Measurements from ENCODE around the gene RETREG1.

The RETREG1 gene

GRCh38 chr5:16586556-16586955 lies 30.2 kb downstream of the RETREG1 start:
- Histone ChIP-seq H3K4ac (ENCODE audit: low read depth, low read length) (no peak overlapping the region), H2BK5ac (ENCODE audit: low read length) (no peak overlapping the region), H2BK15ac (replicated peaks; ENCODE audit: low read depth) (no peak overlapping the region), H3K4me3 (ENCODE audit: low read length) (no peak overlapping the region), H3K56ac (ENCODE audit: low read length) (no peak overlapping the region), H3K4me1 (ENCODE audit: control insufficient read depth, low read depth, low read length) (peaks cover 3% of the 10 kb centered on the region), H3K27me3 (ENCODE audit: insufficient read depth, low read length, poor library complexity) (no peaks in the 10 kb centered on the region), H3K18ac (ENCODE audit: low read length) (no peak overlapping the region), H3K4me2 (ENCODE audit: low read length) (no peak overlapping the region), H2AK5ac (ENCODE audit: low read length) (no peak overlapping the region), H3K27ac (ENCODE audit: low read depth, low read length) (no peak overlapping the region), H2BK120ac (ENCODE audit: low read depth, low read length) (no peak overlapping the region), H3K36me3 (ENCODE audit: control insufficient read depth, insufficient read depth, low read length) (no peaks in the 10 kb centered on the region), H3K23ac (ENCODE audit: low read length) (no peak overlapping the region), H4K8ac (ENCODE audit: low read depth, low read length) (no peak overlapping the region), H3K79me2 (ENCODE audit: control insufficient read depth, insufficient read depth, low read length) (no peaks in the 10 kb centered on the region), H3K9ac (ENCODE audit: low read length) (no peak overlapping the region), H3K79me1 (ENCODE audit: low read length) (no peaks in the 10 kb centered on the region), H4K5ac (ENCODE audit: low read length) (no peak overlapping the region)
- WGBS (ENCODE audit: extremely low coverage, insufficient coverage, low lambda C conversion rate): no CpG with 5 or more reads among the region's 3 CpGs
- DNase-seq: no peak

- H3K79me2 ChIP-seq (ENCODE audit: control insufficient read depth, insufficient read depth, low read length): no peaks in the 10 kb centered on the region
- H3K18ac ChIP-seq (ENCODE audit: low read length): no peak overlapping the region
- H2BK5ac ChIP-seq (ENCODE audit: low read length): no peak overlapping the region
- no peak overlapping the region for H3K56ac ChIP-seq (ENCODE audit: low read length)
- no peak overlapping the region for H3K4me3 ChIP-seq (ENCODE audit: low read length)
- H2AK5ac ChIP-seq (ENCODE audit: low read length): no peak overlapping the region
- no peak overlapping the region for H2BK15ac ChIP-seq (replicated peaks; ENCODE audit: low read depth)
- no peak overlapping the region for H4K5ac ChIP-seq (ENCODE audit: low read length)
- no peak overlapping the region for H3K4ac ChIP-seq (ENCODE audit: low read depth, low read length)
- H3K27ac ChIP-seq (ENCODE audit: low read depth, low read length): no peak overlapping the region
- H3K9ac ChIP-seq (ENCODE audit: low read length): no peak overlapping the region
- H2BK120ac ChIP-seq (ENCODE audit: low read depth, low read length): no peak overlapping the region
- no peaks in the 10 kb centered on the region for H3K79me1 ChIP-seq (ENCODE audit: low read length)
- peak; percentile 59 for DNase-seq
- no peak overlapping the region for H3K4me2 ChIP-seq (ENCODE audit: low read length)
- H3K36me3 ChIP-seq (ENCODE audit: control insufficient read depth, insufficient read depth, low read length): no peaks in the 10 kb centered on the region
- WGBS (ENCODE audit: extremely low coverage, insufficient coverage, low lambda C conversion rate): no CpG with 5 or more reads among the region's 4 CpGs
- H4K8ac ChIP-seq (ENCODE audit: low read depth, low read length): no peak overlapping the region
- peaks cover 3% of the 10 kb centered on the region for H3K4me1 ChIP-seq (ENCODE audit: control insufficient read depth, low read depth, low read length)
- H3K23ac ChIP-seq (ENCODE audit: low read length): no peak overlapping the region
- no peaks in the 10 kb centered on the region for H3K27me3 ChIP-seq (ENCODE audit: insufficient read depth, low read length, poor library complexity)
These were observed 31.6 kb downstream of the RETREG1 start for GRCh38 chr5:16585041-16585667.

DNA sequence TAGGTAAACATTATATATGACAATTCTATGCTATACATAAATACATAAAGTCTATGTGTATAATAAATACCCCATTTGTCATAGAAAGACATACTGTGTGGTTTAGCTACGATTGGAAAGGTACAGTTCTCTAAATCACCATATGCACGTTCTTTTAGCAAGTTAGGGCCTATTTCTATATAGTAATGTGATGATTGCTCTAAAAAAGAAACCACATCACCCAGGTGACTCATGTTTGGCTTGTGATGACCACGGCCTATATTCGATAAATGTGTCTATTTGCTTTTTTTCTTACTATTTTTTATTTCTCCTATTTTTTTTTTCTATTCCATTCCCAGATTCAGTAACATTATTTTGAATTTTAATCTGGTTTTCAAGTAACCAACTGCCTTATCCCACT lies 34.7 kb downstream of the RETREG1 start:
- no peaks in the 10 kb centered on the region for H3K79me1 ChIP-seq (ENCODE audit: low read length)
- DNase-seq: no peak
- H3K4me1 ChIP-seq (ENCODE audit: control insufficient read depth, low read depth, low read length): peaks cover 3% of the 10 kb centered on the region
- no peak overlapping the region for H3K4me2 ChIP-seq (ENCODE audit: low read length)
- H3K36me3 ChIP-seq (ENCODE audit: control insufficient read depth, insufficient read depth, low read length): no peaks in the 10 kb centered on the region
- H3K27me3 ChIP-seq (ENCODE audit: insufficient read depth, low read length, poor library complexity): no peaks in the 10 kb centered on the region
- WGBS (ENCODE audit: extremely low coverage, insufficient coverage, low lambda C conversion rate): no CpG with 5 or more reads among the region's 4 CpGs
- no peak overlapping the region for H2BK5ac ChIP-seq (ENCODE audit: low read length)
- no peak overlapping the region for H2BK120ac ChIP-seq (ENCODE audit: low read depth, low read length)
- H3K9ac ChIP-seq (ENCODE audit: low read length): no peak overlapping the region
- no peak overlapping the region for H3K56ac ChIP-seq (ENCODE audit: low read length)
- H3K23ac ChIP-seq (ENCODE audit: low read length): no peak overlapping the region
- H2AK5ac ChIP-seq (ENCODE audit: low read length): no peak overlapping the region
- no peak overlapping the region for H3K4ac ChIP-seq (ENCODE audit: low read depth, low read length)
- H3K27ac ChIP-seq (ENCODE audit: low read depth, low read length): no peak overlapping the region
- no peaks in the 10 kb centered on the region for H3K79me2 ChIP-seq (ENCODE audit: control insufficient read depth, insufficient read depth, low read length)
- H3K4me3 ChIP-seq (ENCODE audit: low read length): no peak overlapping the region
- no peak overlapping the region for H2BK15ac ChIP-seq (replicated peaks; ENCODE audit: low read depth)
- H3K18ac ChIP-seq (ENCODE audit: low read length): no peak overlapping the region
- no peak overlapping the region for H4K8ac ChIP-seq (ENCODE audit: low read depth, low read length)
- H4K5ac ChIP-seq (ENCODE audit: low read length): no peak overlapping the region

DNA sequence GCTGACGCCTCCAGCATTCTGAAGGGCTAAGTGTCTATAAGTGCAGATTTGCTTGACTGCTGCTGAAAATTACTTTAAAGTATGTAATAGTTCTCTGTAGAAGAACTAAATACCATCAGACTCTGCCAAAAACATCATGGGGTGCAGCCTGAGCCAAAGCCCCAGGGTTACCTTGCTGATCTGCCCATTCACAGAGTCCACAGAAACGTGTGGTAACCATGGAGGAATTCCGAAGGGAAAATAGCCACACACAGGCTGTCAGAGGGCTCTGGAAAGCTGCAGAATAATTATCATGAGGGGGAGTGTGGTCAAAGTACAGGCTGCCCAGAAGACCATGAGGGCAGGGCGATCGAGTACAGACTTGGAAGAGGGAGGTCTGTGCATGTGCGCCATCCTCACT lies 36.4 kb downstream of the RETREG1 start:
- Histone ChIP-seq H3K79me2 (ENCODE audit: control insufficient read depth, insufficient read depth, low read length) (no peaks in the 10 kb centered on the region), H3K27ac (ENCODE audit: low read depth, low read length) (no peak overlapping the region), H2BK5ac (ENCODE audit: low read length) (no peak overlapping the region), H3K79me1 (ENCODE audit: low read length) (no peaks in the 10 kb centered on the region), H4K5ac (ENCODE audit: low read length) (no peak overlapping the region), H2AK5ac (ENCODE audit: low read length) (no peak overlapping the region), H2BK15ac (replicated peaks; ENCODE audit: low read depth) (no peak overlapping the region), H3K9ac (ENCODE audit: low read length) (no peak overlapping the region), H3K4ac (ENCODE audit: low read depth, low read length) (no peak overlapping the region), H3K4me2 (ENCODE audit: low read length) (no peak overlapping the region), H3K56ac (ENCODE audit: low read length) (no peak overlapping the region), H3K4me3 (ENCODE audit: low read length) (no peak overlapping the region), H3K18ac (ENCODE audit: low read length) (no peak overlapping the region), H3K36me3 (ENCODE audit: control insufficient read depth, insufficient read depth, low read length) (no peaks in the 10 kb centered on the region), H3K4me1 (ENCODE audit: control insufficient read depth, low read depth, low read length) (peaks cover 3% of the 10 kb centered on the region), H4K8ac (ENCODE audit: low read depth, low read length) (no peak overlapping the region), H2BK120ac (ENCODE audit: low read depth, low read length) (no peak overlapping the region), H3K27me3 (ENCODE audit: insufficient read depth, low read length, poor library complexity) (no peaks in the 10 kb centered on the region), H3K23ac (ENCODE audit: low read length) (no peak overlapping the region)
- no CpG with 5 or more reads among the region's 6 CpGs for WGBS (ENCODE audit: extremely low coverage, insufficient coverage, low lambda C conversion rate)
- no peak for DNase-seq

- no peak for DNase-seq
These were observed 37.5 kb downstream of the RETREG1 start for GRCh38 chr5:16579142-16579847.

More at GRCh38 chr5:16579142-16579847, 37.5 kb downstream of the RETREG1 start:
- Histone ChIP-seq H3K23ac (ENCODE audit: low read length) (no peak overlapping the region), H3K9ac (ENCODE audit: low read length) (no peak overlapping the region), H3K79me2 (ENCODE audit: control insufficient read depth, insufficient read depth, low read length) (no peaks in the 10 kb centered on the region), H3K79me1 (ENCODE audit: low read length) (no peaks in the 10 kb centered on the region), H2AK5ac (ENCODE audit: low read length) (no peak overlapping the region), H2BK120ac (ENCODE audit: low read depth, low read length) (no peak overlapping the region), H4K5ac (ENCODE audit: low read length) (no peak overlapping the region), H4K8ac (ENCODE audit: low read depth, low read length) (no peak overlapping the region), H3K4me3 (ENCODE audit: low read length) (no peak overlapping the region), H3K4me1 (ENCODE audit: control insufficient read depth, low read depth, low read length) (no peaks in the 10 kb centered on the region), H3K27me3 (ENCODE audit: insufficient read depth, low read length, poor library complexity) (no peaks in the 10 kb centered on the region), H2BK5ac (ENCODE audit: low read length) (no peak overlapping the region), H3K18ac (ENCODE audit: low read length) (no peak overlapping the region), H3K56ac (ENCODE audit: low read length) (no peak overlapping the region), H3K36me3 (ENCODE audit: control insufficient read depth, insufficient read depth, low read length) (no peaks in the 10 kb centered on the region), H3K4me2 (ENCODE audit: low read length) (no peak overlapping the region), H2BK15ac (replicated peaks; ENCODE audit: low read depth) (no peak overlapping the region), H3K27ac (ENCODE audit: low read depth, low read length) (no peak overlapping the region), H3K4ac (ENCODE audit: low read depth, low read length) (no peak overlapping the region)
- WGBS (ENCODE audit: extremely low coverage, insufficient coverage, low lambda C conversion rate): no CpG with 5 or more reads among the region's 6 CpGs

Data from mesendoderm (in vitro differentiated cells).